ENCODE results near the gene RPS15.

- no peak for TF ChIP-seq SRF (IDR thresholded peaks at IDR 0.05; ENCODE audit: low read depth, low read length)
- TF ChIP-seq CREB1 (IDR thresholded peaks at IDR 0.05) = no peak
- TF ChIP-seq CREB1 (CRISPR knock-in tag; IDR thresholded peaks at IDR 0.05) = no peak
- TF ChIP-seq SP4 (CRISPR knock-in tag; IDR thresholded peaks at IDR 0.05) = peak; percentile 40; the same call in 1 of the 2 replicates
- TF ChIP-seq CTCF (CRISPR knock-in tag; IDR thresholded peaks at IDR 0.05) = peak; percentile 51; the same call in 1 of the 2 replicates
- TF ChIP-seq ELF4 (CRISPR knock-in tag; IDR thresholded peaks at IDR 0.05; ENCODE audit: borderline replicate concordance) = no peak
- TF ChIP-seq SMAD3 (CRISPR knock-in tag; IDR thresholded peaks at IDR 0.05) = no peak
- no peak for TF ChIP-seq HDAC6 (IDR thresholded peaks at IDR 0.05; ENCODE audit: low read depth, low read length)
Measured at GRCh38 chr19:1401138-1401888, 36.9 kb upstream of the RPS15 start, which contains the start of gene GAMT.
